HPDE6-E6E7 (cell line): ENCODE results near the gene MICAL2.

Source experiments
- DNase-seq: peaks from one replicate; pipeline ENCODE4 v3.0.0; 2011; ENCODE audit warnings: missing footprints; ENCODE audit errors: extremely low spot score

The MICAL2 gene

DNA sequence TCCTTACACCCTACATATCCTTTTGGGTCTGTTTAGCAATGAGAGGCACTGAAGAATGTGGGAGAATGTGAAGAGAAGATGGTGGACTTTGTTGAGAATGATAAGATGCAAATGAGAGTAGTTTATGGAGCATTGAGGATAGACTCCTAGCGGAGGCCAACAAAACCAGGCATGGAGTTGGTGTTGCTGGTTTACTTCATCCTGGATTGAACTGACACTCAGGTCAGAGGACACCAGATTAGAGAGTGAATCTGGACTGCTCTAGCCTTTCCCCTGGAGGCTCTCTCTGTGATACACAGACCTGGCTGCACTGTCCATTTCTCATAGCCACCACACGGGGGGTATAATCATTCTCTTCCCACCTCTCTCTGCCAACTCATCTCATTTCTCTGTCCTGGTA, 98.7 kb downstream of the MICAL2 start:
- DNase-seq, result no peak

DNA sequence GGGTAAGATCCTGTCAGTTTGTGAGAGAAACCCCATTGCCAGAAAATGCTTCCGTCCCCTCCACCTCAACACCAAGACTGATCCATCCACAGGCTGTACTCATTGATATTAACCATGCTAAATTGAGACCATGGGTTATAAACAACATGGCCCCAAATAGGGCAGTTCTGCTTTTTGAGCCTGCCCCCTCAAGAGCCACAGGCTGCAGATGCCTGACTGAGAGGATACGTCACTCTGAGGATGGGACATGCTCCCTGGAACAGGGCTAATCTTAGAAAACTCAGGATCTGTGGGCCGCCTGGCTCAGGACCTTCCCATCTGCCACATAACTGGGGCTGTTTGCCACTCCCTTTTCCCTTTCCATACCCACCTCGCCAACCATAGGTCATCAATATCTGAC, 99.8 kb downstream of the MICAL2 start:
- DNase-seq, result no peak

GRCh38 chr11:12211331-12212065, 101.1 kb downstream of the MICAL2 start:
- DNase-seq, result no peak

GRCh38 chr11:12212174-12212820, 101.9 kb downstream of the MICAL2 start:
- DNase-seq, result no peak

DNA sequence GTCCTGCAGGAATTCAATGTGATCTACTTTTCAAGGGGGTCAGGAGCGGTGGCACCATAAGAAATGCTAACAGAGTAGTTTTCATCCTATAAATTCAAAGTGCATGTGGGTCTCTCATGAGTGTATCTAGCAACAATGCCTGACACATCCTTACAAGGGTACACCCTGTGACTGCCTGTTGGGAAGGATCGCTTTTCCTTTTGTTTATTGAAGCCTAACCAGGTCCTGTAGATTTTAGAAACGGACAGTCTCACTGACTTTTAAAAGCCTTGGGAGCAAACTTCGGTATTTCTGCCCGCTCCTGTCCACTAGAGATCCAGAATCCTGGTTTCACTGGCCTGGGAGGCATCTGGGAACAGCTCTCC, 102.4 kb downstream of the MICAL2 start:
- no peak for DNase-seq

GRCh38 chr11:12213883-12214282, 103.5 kb downstream of the MICAL2 start:
- no peak for DNase-seq

DNA sequence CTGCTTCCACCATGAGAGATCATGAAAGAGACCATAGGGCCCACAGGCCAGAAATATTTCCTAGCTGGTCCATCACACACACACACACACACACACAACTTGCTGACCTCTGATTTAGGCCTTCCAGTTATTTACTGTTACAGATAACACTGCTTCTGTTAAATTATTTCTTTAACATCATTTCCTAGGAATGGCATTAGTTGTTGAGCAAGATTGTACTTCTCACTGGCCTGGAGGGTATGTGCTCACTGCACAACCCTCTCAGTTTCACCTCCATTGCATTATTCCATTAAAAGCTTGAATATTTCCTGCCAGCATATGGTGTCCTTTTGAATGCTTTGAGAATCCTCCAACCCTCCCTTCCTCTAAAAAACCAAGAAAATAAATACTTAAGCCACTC, 104.4 kb downstream of the MICAL2 start:
- no peak for DNase-seq

- DNase-seq, result no peak
Measured at GRCh38 chr11:12215181-12215593, 104.8 kb downstream of the MICAL2 start.

DNA sequence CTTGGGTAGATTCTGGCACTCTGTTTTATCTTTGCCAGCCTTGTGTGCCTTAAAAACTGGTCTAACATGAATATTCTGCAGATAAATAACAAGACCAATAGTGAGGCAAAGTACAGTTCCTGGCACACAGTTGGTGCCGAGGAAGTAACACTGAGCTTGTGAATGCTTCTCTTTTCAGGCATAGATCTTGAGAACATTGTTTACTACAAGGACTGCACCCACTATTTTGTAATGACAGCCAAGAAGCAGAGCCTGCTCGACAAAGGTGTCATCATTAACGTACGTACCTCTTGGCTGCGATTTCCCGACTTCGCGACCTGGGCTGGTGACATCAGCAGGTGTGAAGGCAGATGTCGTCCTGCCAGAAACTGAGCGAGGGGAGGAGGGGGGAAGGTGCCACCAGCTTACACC, 105.7 kb downstream of the MICAL2 start:
- DNase-seq, result no peak

- DNase-seq, result no peak
Measured at GRCh38 chr11:12216671-12217374, 106.4 kb downstream of the MICAL2 start.

DNA sequence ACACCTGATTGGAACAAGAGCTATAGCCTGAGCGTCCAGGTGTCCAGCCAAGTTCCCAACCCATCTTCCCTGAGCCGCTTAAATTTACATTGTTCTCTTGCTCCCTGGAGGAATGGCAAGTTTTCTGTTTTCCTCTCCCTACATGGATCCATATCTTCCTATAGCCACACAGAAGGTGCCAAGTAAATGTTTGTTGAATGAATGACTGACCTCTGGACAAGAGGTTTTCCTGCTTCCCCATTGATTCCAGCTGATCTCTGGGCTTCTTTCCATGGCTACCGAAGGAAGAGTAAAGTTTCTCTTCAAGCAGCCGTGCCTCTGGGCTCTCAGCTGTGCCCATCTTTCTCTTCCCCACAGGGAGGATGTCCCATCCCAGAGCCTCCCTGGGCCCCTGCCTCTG, 107.5 kb downstream of the MICAL2 start:
- DNase-seq, result no peak

DNA sequence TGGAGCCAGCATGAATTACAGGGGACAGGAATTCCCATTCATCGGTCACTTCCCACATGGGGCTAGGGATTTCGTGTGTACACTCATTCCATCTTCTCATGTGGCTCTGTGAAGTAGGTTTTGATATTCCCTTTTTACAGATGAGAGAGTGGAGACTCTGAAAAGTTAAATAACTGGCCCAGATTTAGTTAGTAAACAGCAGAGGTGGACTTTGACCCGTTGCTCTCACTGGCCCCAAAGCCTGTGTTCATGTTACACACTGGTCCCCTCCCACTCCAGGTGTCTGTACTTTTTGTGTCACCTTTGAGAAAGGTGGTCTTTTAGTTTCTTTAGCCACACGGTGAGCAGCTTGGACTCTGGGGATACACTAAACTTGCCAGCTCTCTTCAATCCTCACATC, 108.5 kb downstream of the MICAL2 start:
- DNase-seq, result no peak

- DNase-seq, result no peak
Measured at GRCh38 chr11:12219757-12220156, 109.4 kb downstream of the MICAL2 start.

GRCh38 chr11:12220305-12220704, 109.9 kb downstream of the MICAL2 start:
- DNase-seq, result no peak

GRCh38 chr11:12221051-12221535, 110.7 kb downstream of the MICAL2 start:
- no peak for DNase-seq

DNA sequence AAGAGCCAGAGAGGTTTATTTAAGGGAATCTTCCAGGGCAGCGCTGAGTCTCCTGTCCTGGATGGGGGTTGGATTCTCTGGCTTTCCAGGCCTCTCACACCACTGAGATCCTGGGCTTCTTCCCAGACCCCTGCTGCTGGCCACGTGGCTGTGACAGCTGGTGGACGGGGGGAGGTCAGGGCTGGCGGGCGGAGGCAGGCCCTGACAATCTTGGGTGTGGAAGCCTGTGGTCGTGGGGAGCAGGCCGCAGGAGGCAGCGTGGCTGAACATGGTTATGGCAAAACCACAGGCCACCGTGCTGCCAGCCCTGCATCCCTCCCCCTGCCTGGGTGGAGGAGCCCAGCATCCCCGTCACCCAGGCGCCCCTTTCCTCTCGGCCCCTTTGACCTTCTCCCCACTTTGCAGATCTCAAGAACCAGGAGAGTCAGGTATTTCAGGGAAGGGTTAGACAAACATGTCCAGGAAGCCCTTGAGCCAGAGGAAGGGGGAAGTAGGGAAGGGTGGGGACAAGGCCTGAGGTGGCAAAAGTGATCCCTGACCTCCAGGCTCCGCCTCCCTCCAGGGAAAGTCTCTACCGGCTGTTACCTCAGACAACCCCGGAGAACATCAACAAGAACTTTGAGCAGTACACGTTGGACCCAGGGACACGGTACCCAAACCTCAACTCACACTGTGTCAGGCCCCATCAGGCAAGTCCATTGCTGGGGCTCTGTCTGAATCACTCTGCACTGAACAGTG, 111.8 kb downstream of the MICAL2 start:
- no peak for DNase-seq

DNA sequence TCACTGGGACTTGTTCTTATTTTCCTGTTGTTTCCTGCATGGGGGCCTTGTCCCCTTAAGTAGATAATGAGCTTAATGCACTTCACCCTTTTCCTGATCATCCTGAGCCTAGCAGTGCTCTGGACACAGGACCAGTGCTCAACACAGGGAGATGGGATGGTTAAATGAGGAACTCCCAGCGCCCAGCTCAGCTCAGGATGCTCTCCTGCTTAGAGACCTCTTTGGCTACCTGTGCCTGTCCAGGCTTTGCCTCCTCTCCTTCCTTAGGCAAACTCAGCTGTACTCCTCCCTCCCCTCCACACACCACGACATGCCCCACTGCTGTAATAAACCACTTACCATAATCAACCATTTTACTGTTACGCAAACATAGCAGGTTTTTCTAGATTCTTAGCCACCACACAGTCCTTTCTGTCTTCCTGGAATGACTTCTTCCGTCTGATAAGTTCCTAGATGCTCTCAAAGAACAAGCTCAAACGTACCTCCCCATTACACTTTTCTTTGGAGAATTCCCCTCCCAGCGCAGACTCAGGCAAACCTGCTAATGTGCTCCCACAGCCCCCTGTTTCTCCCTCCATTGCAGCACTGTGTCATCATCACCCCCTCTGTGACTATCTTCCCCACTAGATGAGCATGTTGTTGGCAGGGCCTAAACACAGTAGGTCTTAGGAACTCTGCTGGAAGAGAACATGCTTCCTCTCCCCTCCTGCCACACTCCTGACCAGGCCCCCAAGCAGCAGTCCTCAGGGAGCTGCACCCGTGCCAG, 113.6 kb downstream of the MICAL2 start:
- DNase-seq, result no peak

- DNase-seq, result no peak
Measured at GRCh38 chr11:12224537-12224893, 114.1 kb downstream of the MICAL2 start.

- DNase-seq, result no peak
Measured at GRCh38 chr11:12225046-12225739, 114.8 kb downstream of the MICAL2 start.

DNA sequence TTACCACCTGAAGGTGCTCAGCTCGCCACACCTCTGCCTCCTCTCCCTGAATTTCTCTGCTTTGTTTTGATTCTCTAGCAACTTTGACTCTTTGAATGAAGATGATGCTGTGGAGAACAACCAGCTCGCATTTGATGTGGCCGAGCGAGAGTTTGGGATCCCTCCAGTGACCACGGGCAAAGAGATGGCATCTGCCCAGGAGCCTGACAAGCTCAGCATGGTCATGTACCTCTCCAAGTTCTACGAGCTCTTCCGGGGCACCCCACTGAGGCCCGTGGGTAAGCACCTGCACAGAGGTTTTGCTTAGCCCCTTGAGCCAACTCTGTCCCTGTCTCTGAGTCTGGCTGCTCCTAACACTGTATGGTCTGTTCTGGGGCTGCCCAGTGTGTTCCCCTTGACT, 115.7 kb downstream of the MICAL2 start:
- DNase-seq, result no peak
